Mucosa of descending colon (tissue), 3 donors: ENCODE results near the gene PIP4K2A. TPM values are rescaled to one million over a fixed set of nuclear protein-coding genes. Genes with fewer than 3 reads are reported as not detected.

Source experiments
- ATAC-seq: fragments of 200-7000 bp; cut with Tn5 transposase; one replicate; pipeline ENCODE4 v1.9.1; 2020; ENCODE audit warnings: mild to moderate bottlenecking, moderate library complexity
- DNase-seq, 3 donors: peaks; one replicate each; pipeline ENCODE4 v3.0.0-alpha.2; 2020
- H3K36me3 ChIP-seq: fragments of 200-600 bp; one replicate; pipeline ENCODE4 v1.8.0; 2021; ENCODE audit warnings: low read depth, mild to moderate bottlenecking
- H3K4me1 ChIP-seq: fragments of 200-600 bp; one replicate; pipeline ENCODE4 v1.8.0; 2021; ENCODE audit warnings: low read depth, mild to moderate bottlenecking
- H3K4me3 ChIP-seq: fragments of 200-600 bp; one replicate; pipeline ENCODE4 v1.8.0; 2021; ENCODE audit warnings: mild to moderate bottlenecking
- H3K9me3 ChIP-seq: fragments of 200-600 bp; one replicate; pipeline ENCODE4 v1.8.0; 2021; ENCODE audit warnings: mild to moderate bottlenecking
- intact Hi-C, 2 donors: fragments of 100-400 bp; cut with DNase I in 1 of 2; cut with micrococcal nuclease in 1 of 2; formaldehyde crosslinking; loops; one replicate each; pipeline versions ENCODE4 v1.11.0 to v1.11.1; 2022; cut with DNase I, micrococcal nuclease
- total RNA-seq, 3 donors: library from RNA; stranded (reverse); fragmentation: NEBNext Ultra II Directional in 2 of 3; extraction: Animal tissue kit (Norgen Biotek cat#: 25700) in 2 of 3; gene quantifications; one replicate each; pipeline versions ENCODE4 v1.2.1 to v1.2.4, GENCODE V29; 2021 to 2023
- TF ChIP-seq, protein P1 (sequence below): fragments of 200-600 bp; IDR thresholded peaks from one replicate; pipeline ENCODE4 v1.8.0; 2022; ENCODE audit warnings: antibody characterized with exemption, mild to moderate bottlenecking
- donor health status: DM: no; HTN: no; CAD: no; lungs with moderate emphysema.
- donor health status: DM: no; HTN: no; CAD: no.
- donor health status: DM: no; HTN: yes; CAD: no.

PIP4K2A gene
- total RNA-seq, 3 donors from 2014 or later: 17.2 to 29.4 (median 21.2) TPM

DNA sequence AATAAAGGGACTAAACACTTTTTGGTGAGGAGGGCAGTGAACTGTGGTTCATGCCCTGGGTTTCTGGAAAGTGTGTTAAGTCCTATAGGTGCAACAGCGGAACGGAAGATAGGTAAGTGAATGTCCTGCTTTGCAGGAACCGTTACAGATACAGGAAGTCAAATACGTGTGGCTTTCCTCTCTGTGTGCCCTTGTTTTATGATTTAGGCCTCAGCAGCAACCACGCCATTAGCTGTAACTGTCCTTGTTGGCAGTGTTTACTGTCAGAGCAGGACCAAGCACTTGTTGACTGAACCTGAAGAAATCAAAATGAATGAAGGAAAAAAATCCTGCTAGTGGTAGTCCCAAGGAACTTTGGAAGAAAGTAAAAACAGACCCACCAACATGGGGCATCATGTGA, 150.3 kb downstream of the PIP4K2A start:
- DNase-seq: no peak
- H3K4me3 ChIP-seq: no peak overlapping the region
- intact Hi-C loops: no loop called here
- no peaks in the 10 kb centered on the region for H3K36me3 ChIP-seq
- ATAC-seq: no peak
- H3K9me3 ChIP-seq: no peaks in the 10 kb centered on the region
- TF ChIP-seq, protein P1, sequence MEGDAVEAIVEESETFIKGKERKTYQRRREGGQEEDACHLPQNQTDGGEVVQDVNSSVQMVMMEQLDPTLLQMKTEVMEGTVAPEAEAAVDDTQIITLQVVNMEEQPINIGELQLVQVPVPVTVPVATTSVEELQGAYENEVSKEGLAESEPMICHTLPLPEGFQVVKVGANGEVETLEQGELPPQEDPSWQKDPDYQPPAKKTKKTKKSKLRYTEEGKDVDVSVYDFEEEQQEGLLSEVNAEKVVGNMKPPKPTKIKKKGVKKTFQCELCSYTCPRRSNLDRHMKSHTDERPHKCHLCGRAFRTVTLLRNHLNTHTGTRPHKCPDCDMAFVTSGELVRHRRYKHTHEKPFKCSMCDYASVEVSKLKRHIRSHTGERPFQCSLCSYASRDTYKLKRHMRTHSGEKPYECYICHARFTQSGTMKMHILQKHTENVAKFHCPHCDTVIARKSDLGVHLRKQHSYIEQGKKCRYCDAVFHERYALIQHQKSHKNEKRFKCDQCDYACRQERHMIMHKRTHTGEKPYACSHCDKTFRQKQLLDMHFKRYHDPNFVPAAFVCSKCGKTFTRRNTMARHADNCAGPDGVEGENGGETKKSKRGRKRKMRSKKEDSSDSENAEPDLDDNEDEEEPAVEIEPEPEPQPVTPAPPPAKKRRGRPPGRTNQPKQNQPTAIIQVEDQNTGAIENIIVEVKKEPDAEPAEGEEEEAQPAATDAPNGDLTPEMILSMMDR: no peak
- no peaks in the 10 kb centered on the region for H3K4me1 ChIP-seq

DNA sequence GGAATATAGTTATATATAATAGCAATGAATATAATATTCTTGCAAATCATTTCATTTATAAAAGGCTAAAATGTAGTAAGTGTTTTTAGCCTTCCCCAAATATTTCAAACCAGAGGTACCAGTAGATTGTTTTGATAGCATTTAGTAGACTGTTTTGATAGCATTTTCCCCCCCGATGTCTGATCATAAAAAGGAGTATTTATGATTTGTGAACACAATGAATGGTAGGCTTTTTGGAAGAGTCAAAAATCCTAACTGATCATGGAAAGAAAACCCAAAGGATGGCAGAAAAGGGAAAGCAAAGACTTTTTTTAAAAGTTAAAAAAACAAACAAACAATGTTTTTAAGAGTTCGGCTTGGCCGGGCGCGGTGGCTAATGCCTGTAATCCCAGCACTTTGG, 152.5 kb downstream of the PIP4K2A start:
- Histone ChIP-seq H3K9me3 (no peaks in the 10 kb centered on the region), H3K4me3 (no peak overlapping the region), H3K4me1 (no peaks in the 10 kb centered on the region), H3K36me3 (no peaks in the 10 kb centered on the region)
- intact Hi-C loops: no loop called here
- TF ChIP-seq, protein P1: no peak
- DNase-seq (no peak), ATAC-seq (no peak)

DNA sequence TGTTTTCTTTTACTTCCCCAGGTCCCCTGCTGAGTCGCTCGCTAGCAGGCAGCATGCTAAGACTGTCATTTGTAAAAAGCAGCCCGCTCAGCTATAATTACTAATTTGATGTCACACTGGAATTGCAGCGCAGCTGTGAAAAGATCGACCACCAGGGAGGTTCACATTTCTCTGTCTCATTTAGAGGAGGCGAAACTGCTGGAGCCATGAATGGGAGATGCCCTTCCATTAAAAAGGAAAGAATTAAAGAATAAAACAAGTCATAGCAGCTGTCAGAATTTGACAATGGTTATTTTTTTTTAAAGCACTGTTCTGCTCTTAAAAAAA, 153.5 kb downstream of the PIP4K2A start:
- Histone ChIP-seq H3K4me3 (no peak overlapping the region), H3K36me3 (no peaks in the 10 kb centered on the region), H3K4me1 (no peaks in the 10 kb centered on the region), H3K9me3 (no peaks in the 10 kb centered on the region)
- intact Hi-C loops: no loop called here
- DNase-seq: no peak
- ATAC-seq: no peak
- TF ChIP-seq, protein P1: no peak

DNA sequence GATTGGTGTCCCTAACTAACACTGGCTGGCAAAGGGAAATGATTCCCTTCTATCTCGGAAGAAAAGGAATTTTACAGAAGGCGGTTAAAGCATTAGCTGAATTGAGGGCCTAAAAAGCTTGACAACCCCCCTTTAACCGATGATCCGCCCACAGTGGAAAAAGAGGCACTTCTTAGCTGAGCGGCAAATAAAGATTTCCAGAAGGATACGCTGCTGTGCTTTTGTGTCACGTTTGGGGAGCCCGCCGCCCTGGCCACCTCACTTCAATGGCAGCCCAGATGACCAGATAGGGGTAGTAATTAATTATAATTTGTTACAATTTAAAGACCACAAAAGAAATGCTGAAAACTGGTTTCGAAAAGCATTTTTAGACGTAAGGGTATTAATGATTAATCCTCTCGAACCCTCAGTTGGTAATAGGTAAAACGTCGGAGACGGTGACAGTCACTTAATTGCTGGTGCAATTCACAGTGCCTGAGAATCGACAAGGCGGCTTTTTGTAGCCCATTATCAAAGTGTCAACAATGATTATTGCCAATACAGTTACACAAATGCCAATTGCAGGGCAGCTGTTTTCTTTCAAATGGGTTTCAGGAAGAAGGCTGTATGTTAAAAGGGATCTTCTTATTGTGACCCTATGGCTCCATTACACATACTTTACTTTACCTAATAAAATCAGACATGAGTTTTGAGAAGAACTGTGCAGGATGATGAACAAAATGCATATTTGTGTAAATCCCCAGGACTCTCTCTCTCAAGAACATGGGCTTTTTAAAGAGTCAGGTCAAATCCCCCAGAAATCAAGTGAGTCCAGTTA, 154.1 kb downstream of the PIP4K2A start:
- TF ChIP-seq, protein P1: no peak
- intact Hi-C loops: no loop called here
- no peak for DNase-seq
- Histone ChIP-seq H3K36me3 (no peaks in the 10 kb centered on the region), H3K4me1 (no peaks in the 10 kb centered on the region), H3K4me3 (no peak overlapping the region), H3K9me3 (no peaks in the 10 kb centered on the region)
- ATAC-seq: no peak

DNA sequence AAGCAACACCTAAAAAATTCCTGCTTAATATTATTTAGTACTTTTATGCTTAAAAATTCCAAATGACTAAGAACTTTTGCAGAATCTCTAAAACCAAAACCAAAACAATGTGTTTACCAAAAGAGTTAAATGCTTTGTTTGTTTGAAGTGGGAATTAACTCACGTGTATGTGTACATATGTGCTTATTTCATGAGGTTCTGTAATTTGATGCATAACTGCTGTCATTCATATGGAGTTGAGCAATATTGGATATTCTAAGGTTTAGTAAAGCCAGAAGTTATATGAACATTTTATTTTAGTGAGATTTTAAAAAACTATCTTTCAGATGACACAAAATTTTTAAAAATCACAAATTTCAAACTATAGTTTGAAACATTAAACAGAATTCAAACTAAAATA, 157.1 kb downstream of the PIP4K2A start:
- no peaks in the 10 kb centered on the region for H3K36me3 ChIP-seq
- TF ChIP-seq, protein P1: no peak
- intact Hi-C loops: no loop called here
- H3K9me3 ChIP-seq: no peaks in the 10 kb centered on the region
- no peak for ATAC-seq
- no peak overlapping the region for H3K4me3 ChIP-seq
- no peak for DNase-seq
- no peaks in the 10 kb centered on the region for H3K4me1 ChIP-seq

DNA sequence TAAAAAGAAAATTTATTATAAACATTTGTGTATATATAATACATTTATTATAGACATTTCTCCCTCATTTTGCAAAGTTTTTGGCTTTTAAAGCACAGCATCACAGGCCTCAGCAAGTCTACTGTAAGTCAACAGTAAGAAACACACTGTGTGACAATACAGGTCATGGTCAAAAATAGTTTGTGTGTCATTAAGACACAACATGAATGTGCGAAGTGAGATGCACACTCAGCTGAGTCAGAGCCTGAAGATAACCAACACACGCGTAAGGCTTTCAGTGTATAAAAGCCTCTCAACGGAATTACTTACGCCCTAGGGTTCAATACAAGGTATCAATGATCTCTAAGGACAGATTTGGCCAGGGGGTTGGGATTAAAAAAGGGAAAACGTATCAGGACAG, 157.6 kb downstream of the PIP4K2A start:
- no peak for DNase-seq
- H3K4me3 ChIP-seq: no peak overlapping the region
- intact Hi-C loops: no loop called here
- no peaks in the 10 kb centered on the region for H3K9me3 ChIP-seq
- no peak for ATAC-seq
- TF ChIP-seq, protein P1: no peak
- no peaks in the 10 kb centered on the region for H3K36me3 ChIP-seq
- no peaks in the 10 kb centered on the region for H3K4me1 ChIP-seq
